Measurements from ENCODE around the gene ST6GALNAC4.

ST6GALNAC4 gene, protein sequence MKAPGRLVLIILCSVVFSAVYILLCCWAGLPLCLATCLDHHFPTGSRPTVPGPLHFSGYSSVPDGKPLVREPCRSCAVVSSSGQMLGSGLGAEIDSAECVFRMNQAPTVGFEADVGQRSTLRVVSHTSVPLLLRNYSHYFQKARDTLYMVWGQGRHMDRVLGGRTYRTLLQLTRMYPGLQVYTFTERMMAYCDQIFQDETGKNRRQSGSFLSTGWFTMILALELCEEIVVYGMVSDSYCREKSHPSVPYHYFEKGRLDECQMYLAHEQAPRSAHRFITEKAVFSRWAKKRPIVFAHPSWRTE

DNA sequence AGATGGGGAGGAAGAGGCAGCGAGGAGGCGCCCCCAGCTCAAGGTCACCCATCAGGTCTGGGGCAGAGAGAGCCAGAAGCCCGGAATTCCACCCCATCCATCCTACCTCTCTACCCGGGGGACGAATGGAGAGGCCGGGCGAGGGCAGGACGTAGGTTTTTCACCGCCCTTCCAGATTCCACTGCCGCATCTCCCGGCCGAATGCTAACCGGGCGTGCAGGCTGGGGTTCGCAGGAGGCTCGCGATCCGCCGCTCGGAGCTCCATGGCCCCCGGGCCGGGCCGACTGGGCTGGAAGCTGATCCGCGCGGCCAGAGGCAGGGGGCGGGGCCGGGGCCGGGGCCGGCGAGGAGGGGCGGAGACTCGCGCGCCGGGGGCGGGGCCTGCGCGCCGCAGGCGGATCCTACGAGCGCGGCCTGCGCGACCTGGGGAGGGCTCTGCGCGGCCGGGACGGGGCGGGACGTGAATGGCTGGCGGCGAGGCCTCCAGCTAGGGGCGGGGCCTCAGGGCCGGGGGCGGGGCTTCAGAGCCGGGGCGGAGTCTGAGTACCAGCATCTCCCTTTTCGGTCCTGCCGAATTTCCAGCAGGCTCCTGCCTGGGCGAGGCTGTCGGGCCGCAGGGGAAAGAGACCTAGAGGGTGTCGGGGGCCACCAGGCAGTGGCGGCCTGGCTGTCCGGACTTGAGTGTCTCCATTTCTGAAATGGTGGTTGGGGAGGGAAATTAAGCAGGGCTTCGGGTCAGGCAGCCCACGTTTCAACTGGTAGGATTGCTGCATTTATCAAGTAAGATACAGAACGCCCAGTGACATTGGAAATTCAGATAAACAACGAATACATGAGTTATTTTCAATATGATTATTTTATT, at the start of gene ST6GALNAC4:
Gene ST6GALNAC4 (minus strand): TSS at position 322 of the 862 bp plus-strand sequence. CDS start 622 bp downstream, outside the sequence.
- peak; percentile 92 to 94 for DNase-seq
- peaks cover 87% of the 10 kb centered on the region for H3K4me1 Mint-ChIP-seq
- H3K27me3 Mint-ChIP-seq = peaks cover 5% of the 10 kb centered on the region
- peak within 1 kb of the TSS; percentile 88 to 95 for H3K4me3 Mint-ChIP-seq
- peak; percentile 90 for ATAC-seq
- no peaks in the 10 kb centered on the region for H3K9me3 Mint-ChIP-seq
- H3K27ac Mint-ChIP-seq = peak within 1 kb of the TSS; percentile 94 to 98

DNA sequence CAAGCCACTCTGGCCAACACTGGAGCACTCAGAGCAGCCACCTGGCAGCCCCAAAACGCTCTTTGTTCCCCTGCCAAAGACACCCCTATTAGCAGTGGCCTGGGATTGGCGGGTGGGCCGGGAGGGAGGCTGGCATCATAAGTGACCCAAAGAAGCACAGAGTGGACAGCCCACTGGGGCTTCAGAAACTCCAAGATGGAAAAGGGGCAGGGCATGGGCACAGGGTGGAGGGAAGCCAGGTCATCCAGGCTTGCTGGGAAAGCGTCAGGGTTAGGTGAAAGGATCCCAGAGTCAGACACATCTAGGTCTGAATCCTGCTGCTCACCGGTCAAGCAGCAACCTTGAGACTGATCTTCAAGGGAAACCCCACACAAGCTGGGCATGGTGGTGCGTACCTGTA, 49.1 kb upstream of the ST6GALNAC4 start:
- no peaks in the 10 kb centered on the region for H3K27me3 Mint-ChIP-seq
- H3K4me3 Mint-ChIP-seq = peak overlapping the region; percentile 85 to 91

DNA sequence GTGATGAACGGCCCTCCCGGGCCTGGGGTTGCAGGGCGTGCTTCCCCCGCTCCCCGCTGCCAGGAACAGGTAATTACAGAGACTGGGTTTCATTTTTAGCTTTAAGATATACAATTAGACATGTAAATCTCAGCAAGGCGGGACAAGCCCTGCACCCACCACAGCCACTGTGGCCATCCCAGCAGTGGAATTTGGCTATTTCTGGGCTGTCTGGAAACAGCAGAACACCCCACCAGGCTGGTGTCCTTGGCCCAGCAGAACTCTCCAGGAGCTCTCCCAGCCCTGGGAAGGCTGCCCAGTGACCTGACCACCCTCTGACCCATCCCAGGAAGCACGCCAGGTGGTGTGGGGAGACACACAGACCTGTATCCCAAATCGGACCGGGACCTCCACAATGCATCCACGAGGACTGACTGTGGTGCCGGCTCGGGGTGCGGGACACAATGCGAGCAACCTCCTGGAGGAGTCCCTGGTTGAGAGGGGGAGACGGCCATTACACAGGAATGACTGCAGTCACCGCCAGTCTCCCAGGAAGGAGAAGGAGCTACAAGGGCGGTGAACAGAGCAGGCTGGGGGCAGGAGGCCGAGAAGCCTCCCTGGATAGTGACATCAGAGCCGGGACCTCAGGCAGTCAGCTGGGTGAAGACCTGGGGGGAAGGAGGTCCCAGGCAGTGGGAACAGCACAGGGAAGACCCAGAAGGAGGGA, 46.7 kb upstream of the ST6GALNAC4 start:
- peak overlapping the region; percentile 77 to 85 for H3K4me3 Mint-ChIP-seq
- DNase-seq (peak in 1 of 2 donors; percentile 23), ATAC-seq (peak; percentile 37)
- H3K27ac Mint-ChIP-seq = peak overlapping the region; percentile 85 to 95
- peaks cover 0 to 9% of the 10 kb centered on the region in 2 donors for H3K9me3 Mint-ChIP-seq
- H3K4me1 Mint-ChIP-seq = peaks cover 100% of the 10 kb centered on the region
- no peaks in the 10 kb centered on the region for H3K27me3 Mint-ChIP-seq

More for the DNA sequence above, 49.1 kb upstream of the ST6GALNAC4 start:
- H3K27ac Mint-ChIP-seq = peak overlapping the region; percentile 99
- H3K4me1 Mint-ChIP-seq = peaks cover 100% of the 10 kb centered on the region
- H3K9me3 Mint-ChIP-seq = no peaks in the 10 kb centered on the region
- ATAC-seq (no peak), DNase-seq (no peak)

DNA sequence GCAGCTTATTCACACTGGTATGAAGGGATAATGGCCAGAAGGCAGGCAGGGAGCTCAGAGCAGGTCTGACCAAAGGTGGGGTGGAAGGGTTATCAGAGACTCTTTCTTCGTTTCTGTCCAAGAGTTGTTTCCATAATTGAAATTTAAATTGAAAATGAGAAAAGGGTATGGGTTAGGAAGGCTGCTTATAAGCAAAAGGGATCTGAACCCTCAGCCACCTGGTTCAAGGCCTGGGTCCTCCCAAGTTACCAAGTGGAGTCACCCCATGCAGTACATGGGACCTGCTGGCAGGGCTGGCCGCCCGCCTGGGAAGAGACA, 46.2 kb upstream of the ST6GALNAC4 start:
- no peak for DNase-seq
- Mint-ChIP-seq H3K4me1 (peaks cover 100% of the 10 kb centered on the region), H3K27ac (peak overlapping the region; percentile 61 to 95), H3K27me3 (no peaks in the 10 kb centered on the region), H3K4me3 (peak overlapping the region; percentile 77 to 85), H3K9me3 (peaks cover 0 to 9% of the 10 kb centered on the region in 2 donors)
- ATAC-seq = no peak

DNA sequence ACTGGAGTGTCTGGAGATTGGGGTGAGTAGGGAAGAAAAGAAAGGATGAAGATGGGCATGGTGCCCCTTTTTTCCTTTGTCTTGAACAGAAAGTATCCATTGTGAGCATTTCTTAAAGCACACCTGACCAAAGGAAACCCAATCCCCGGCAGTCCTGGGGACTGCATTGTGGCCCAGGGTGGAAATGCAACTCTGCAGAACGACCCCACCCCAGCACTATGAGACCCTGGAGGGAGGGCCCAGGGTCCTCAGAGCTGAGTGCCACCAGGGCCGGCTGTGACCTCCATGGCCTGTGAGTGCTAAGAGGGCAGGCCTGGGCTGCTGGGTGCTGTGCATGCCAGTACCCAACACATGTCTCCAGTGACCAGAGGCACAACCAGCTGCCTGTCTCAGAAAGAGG, 45.4 kb upstream of the ST6GALNAC4 start:
- H3K4me3 Mint-ChIP-seq = peak overlapping the region; percentile 11 to 77
- peak overlapping the region in 1 of 2 donors; percentile 89 for H3K27ac Mint-ChIP-seq
- peaks cover 100% of the 10 kb centered on the region for H3K4me1 Mint-ChIP-seq

DNA sequence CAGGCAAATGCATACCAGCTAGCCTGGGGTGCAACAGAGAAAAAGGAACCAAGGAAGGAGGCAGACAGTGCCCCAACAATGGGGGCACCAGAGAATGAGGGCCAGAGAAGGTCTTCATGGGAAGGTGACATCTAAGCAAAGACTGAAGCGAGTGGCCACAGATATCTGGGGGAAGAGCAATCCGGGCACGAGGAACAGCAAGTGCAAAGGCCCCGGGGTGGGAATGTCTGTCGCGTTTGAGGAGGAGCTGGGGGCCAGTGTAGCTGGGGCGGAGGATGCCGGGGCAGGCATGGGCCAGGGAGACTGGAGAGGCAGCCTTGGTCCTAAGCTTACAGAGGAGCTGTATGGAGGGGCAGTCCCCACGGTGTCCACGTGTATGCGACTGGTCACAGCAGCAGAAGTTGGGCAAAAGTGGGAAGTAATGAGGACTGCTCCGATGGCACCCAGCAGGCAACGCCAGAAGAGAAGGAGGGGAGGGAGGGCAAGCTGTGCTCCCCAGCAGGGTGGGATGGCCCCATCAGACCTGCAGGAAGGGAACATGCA, 44.8 kb upstream of the ST6GALNAC4 start:
- Mint-ChIP-seq H3K9me3 (peaks cover 0 to 9% of the 10 kb centered on the region in 2 donors), H3K4me1 (peaks cover 100% of the 10 kb centered on the region), H3K4me3 (peak overlapping the region; percentile 14 to 47), H3K27me3 (no peaks in the 10 kb centered on the region), H3K27ac (peak overlapping the region in 1 of 2 donors; percentile 87)
- ATAC-seq (no peak), DNase-seq (no peak)

More for the DNA sequence above, 45.4 kb upstream of the ST6GALNAC4 start:
- H3K27me3 Mint-ChIP-seq = no peaks in the 10 kb centered on the region
- no peak for ATAC-seq
- no peak for DNase-seq
- peaks cover 0 to 9% of the 10 kb centered on the region in 2 donors for H3K9me3 Mint-ChIP-seq

DNA sequence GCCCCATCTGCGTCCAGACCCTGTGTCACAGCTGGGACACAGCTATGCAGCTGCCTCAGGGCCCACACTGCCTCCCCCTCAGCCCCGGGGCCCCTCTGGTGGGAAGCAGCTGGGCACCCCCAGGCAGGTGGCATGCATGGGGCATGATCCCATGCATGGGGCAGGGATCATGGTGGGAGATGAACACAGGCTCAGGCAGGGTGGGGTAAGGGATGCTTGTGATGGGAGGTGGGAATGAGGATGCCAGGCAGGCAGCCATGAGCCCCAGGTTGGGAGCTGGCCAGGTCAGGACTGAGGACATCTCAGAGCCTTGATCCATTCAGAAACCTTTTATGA, 44.3 kb upstream of the ST6GALNAC4 start:
- Mint-ChIP-seq H3K9me3 (peaks cover 0 to 9% of the 10 kb centered on the region in 2 donors), H3K4me3 (peak overlapping the region; percentile 14 to 47), H3K27me3 (no peaks in the 10 kb centered on the region), H3K4me1 (peaks cover 99% of the 10 kb centered on the region), H3K27ac (peak overlapping the region; percentile 72 to 87)
- DNase-seq (no peak), ATAC-seq (no peak)

DNA sequence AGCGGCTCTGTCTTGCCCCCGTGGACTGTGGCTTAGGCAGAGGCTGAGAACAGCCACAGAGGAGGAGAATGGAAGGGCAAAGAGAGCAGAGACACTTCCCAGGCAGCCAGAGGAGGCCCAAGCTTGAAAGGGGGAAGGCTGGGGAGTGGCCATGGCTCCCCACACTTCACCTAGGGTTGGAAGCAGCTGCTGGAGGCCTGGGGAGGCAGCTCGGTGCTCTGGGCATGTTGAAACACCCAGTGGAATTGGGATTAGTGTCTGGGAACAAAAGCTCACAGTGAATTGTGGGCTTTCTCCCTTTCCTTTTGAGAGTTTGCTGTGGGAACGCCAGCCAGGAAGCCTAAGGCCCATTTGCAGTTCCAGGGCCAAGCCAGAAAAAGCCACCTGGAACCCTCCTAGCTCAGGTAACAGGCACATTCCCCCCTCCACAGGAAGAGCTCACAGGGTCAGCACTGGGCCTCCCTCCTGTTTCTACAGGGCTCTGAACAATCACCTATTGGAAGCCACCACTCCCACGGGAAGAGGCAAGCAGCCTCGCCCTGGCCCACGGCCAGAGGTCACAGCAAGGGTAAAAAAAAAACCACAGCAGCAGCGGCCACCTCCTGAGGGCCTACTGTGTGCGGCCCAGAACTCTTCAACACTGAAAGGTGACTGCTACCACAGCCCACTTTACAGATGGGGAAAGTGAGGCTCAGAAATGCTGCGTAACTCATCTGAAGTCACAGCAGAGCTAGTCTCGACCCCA, 43.7 kb upstream of the ST6GALNAC4 start:
- ATAC-seq = no peak

DNA sequence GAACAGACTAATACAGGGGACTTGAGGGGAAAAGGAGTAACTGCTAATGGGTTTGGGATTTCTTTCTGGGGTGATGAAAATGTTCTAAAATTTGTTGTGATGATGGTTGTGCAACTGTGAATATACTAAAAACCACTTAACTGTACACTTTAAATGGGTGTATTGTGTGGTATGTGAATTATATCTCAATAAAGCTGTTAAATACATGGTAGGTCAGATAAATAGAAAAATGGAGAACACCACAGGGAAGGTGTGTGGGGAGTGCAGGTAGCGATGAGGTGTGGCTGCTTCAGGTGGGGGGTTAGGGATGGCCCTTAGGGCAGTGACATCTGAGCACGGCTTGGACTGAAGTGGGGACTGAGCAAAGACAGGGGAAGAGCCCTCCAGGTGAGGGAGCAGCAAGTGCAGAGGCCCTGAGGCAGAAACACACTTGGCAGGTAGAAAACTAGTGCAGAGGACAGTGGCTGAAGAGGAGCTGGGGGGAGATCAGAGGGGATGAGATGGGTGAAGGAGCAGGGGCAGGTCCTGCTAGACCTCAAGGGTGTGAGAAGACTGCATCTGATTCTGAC, 43.1 kb upstream of the ST6GALNAC4 start:
- no peaks in the 10 kb centered on the region for H3K27me3 Mint-ChIP-seq
- peaks cover 99% of the 10 kb centered on the region for H3K4me1 Mint-ChIP-seq
- ATAC-seq = no peak
- no peak for DNase-seq
- H3K9me3 Mint-ChIP-seq = peaks cover 0 to 9% of the 10 kb centered on the region in 2 donors
- H3K4me3 Mint-ChIP-seq = peak overlapping the region; percentile 48 to 58
- H3K27ac Mint-ChIP-seq = peak overlapping the region; percentile 9 to 79

More for the DNA sequence above, 43.7 kb upstream of the ST6GALNAC4 start:
- peaks cover 0 to 9% of the 10 kb centered on the region in 2 donors for H3K9me3 Mint-ChIP-seq
- H3K4me1 Mint-ChIP-seq = peaks cover 99% of the 10 kb centered on the region
- no peak for DNase-seq
- peak overlapping the region; percentile 72 to 79 for H3K27ac Mint-ChIP-seq
- peak overlapping the region; percentile 48 to 58 for H3K4me3 Mint-ChIP-seq
- H3K27me3 Mint-ChIP-seq = no peaks in the 10 kb centered on the region

DNA sequence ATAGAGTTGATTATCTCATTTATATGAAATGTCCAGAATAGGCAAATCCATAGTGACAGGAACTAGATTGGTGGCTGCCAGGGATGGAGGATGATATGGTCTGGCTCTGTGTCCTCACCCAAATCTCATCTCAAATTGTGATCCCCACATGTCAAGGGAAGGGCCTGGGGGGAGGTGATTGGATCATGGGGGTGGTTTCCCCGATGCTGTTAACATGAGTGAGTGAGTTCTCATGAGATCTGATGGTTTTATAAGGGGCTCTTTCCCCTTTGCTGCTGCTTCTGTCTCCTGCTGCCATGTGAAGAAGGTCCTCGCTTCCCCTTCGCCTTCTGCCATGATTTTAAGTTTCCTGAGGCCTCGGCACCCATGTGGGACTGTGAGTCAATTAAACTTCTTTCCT, 42.6 kb upstream of the ST6GALNAC4 start:
- H3K27ac Mint-ChIP-seq = peak overlapping the region; percentile 9 to 57
- no peak for DNase-seq
- peaks cover 99% of the 10 kb centered on the region for H3K4me1 Mint-ChIP-seq
- H3K4me3 Mint-ChIP-seq = peak overlapping the region; percentile 48 to 58
- H3K9me3 Mint-ChIP-seq = peaks cover 0 to 9% of the 10 kb centered on the region in 2 donors
- ATAC-seq = no peak
- no peaks in the 10 kb centered on the region for H3K27me3 Mint-ChIP-seq

DNA sequence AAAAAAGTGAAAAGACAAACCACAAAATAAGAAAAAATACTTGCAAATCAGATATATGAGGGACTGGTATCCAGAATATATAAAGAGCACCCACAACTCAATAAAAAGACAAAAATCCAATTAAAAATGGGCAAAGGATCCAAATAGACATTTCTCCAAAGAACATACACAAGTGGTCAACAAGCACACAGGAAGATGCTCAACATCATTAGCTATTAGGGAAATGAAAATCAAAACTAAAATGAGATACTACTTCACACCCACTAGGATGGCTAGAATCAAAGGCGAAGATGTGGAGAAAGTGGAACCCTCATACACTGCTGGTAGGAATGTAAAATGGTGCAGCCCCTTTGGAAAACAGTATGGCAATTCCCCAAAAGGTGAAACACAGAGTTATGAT, 41.9 kb upstream of the ST6GALNAC4 start:
- DNase-seq (no peak), ATAC-seq (no peak)
- Mint-ChIP-seq H3K27ac (no peak overlapping the region), H3K4me1 (peaks cover 99% of the 10 kb centered on the region), H3K9me3 (peaks cover 0 to 9% of the 10 kb centered on the region in 2 donors), H3K4me3 (peak overlapping the region in 1 of 2 donors; percentile 14), H3K27me3 (no peaks in the 10 kb centered on the region)

DNA sequence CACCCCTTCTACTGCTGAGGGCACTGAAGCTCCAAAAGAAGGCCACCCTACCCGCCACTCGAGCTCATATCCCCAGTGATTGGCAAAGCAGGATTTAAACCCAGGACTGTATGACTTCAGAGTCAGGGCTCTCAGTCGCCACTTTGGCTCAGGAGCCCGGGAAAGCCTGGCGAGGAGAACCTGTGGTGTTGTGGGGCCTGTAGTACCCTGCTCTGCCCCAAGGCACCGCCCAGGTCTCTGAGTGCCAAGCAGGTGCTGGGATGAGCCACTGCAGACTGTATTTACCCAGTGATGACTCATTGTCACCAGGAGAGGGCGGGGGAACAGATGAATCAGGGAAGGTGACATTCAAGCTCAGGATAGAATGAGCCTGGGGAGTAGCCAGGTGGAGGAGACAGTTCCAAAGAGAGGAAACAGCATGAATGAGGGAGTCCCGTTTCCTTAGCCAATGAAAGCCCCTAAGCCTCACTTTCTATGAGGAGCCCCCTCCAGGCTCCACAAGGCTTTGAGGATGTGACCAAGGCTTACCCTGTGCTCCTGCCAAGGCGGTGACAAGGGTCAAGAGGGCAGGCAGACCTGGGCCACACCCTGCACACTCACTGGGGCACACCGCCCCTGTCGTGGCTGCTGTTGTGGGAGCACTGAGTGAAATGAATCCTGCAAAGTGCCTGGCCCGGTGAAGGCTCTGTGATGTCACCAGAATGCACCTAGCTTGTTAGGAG, 38.6 kb upstream of the ST6GALNAC4 start:
- peak; percentile 72 to 85 for DNase-seq
- ATAC-seq = peak; percentile 95
- Mint-ChIP-seq H3K4me1 (peaks cover 99% of the 10 kb centered on the region), H3K9me3 (peaks cover 0 to 9% of the 10 kb centered on the region in 2 donors), H3K27me3 (no peaks in the 10 kb centered on the region), H3K27ac (peak overlapping the region; percentile 75 to 79), H3K4me3 (peak overlapping the region; percentile 71)

DNA sequence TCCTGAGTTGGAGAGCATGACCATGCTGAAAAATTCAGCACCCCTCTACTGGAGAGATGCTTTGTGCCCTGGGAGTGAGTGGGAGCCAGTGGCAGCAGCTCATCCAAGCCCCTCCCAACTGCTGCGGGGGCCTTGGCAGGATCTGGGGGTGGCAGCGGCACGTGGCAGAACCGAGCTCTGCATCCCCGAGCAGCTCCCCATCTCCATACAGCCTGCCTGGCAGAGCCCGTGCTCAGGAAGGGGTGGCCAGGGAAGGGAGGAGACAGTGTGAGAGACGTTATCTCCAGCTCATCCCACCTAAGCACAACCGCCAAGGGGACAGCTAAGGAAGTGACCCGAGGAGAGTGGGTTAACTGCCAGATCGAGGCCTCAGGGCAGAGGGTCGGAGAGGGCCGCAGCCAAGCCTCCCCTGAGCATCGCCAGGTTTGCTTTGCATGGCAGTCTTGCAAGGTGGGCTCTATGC, 38.0 kb upstream of the ST6GALNAC4 start:
- no peaks in the 10 kb centered on the region for H3K27me3 Mint-ChIP-seq
- DNase-seq (no peak), ATAC-seq (no peak)
- peak overlapping the region; percentile 22 to 49 for H3K27ac Mint-ChIP-seq
- H3K9me3 Mint-ChIP-seq = peaks cover 0 to 7% of the 10 kb centered on the region in 2 donors
- H3K4me3 Mint-ChIP-seq = peak overlapping the region; percentile 71
- H3K4me1 Mint-ChIP-seq = peaks cover 99% of the 10 kb centered on the region

Measured in stimulated activated naive CD8-positive, alpha-beta T cell treated with anti-CD3 and anti-CD28 coated beads, Interleukin-15, amount 100 ng/mL, for 72 hours (primary cell).